GM18498 (cell line): Measurements from ENCODE around the gene TMEM258.
A peak's percentile ranks its signal among the peaks of the same experiment; 100 is the strongest.

Source experiments
- ATAC-seq: cut with Tn5 transposase; IDR thresholded peaks from one replicate; pipeline ENCODE4 v1.9.1; 2021; ENCODE audit warnings: mild to moderate bottlenecking, moderate library complexity; ENCODE audit not compliant: unreplicated experiment

TMEM258 gene

GRCh38 chr11:61826930-61827570, 34.7 kb upstream of the TMEM258 start:
- peak; percentile 7 for ATAC-seq

- no peak for ATAC-seq
Measured at GRCh38 chr11:61820174-61820573, 27.8 kb upstream of the TMEM258 start.

- no peak for ATAC-seq
Measured at GRCh38 chr11:61817471-61818202, 25.2 kb upstream of the TMEM258 start.

- ATAC-seq, result peak; percentile 57
Measured at GRCh38 chr11:61816736-61817455, 24.5 kb upstream of the TMEM258 start, which contains the start of gene FADS1. Gene FADS1, minus strand, starts transcription at chr11:61817003. Its CDS starts 74 bp downstream, at chr11:61816929.

- peak; percentile 39 for ATAC-seq
Measured at GRCh38 chr11:61815790-61816735, 23.7 kb upstream of the TMEM258 start.

- ATAC-seq, result peak; percentile 42
Measured at GRCh38 chr11:61814958-61815789, 22.8 kb upstream of the TMEM258 start.

- no peak for ATAC-seq
Measured at GRCh38 chr11:61814247-61814957, 22.0 kb upstream of the TMEM258 start.

GRCh38 chr11:61812736-61813411, 20.5 kb upstream of the TMEM258 start:
- no peak for ATAC-seq

GRCh38 chr11:61811831-61812230, 19.4 kb upstream of the TMEM258 start:
- ATAC-seq, result no peak

GRCh38 chr11:61810671-61811175, 18.3 kb upstream of the TMEM258 start:
- ATAC-seq, result no peak

GRCh38 chr11:61806785-61807184, 14.4 kb upstream of the TMEM258 start:
- ATAC-seq, result no peak

- no peak for ATAC-seq
Measured at GRCh38 chr11:61805146-61805545, 12.7 kb upstream of the TMEM258 start.

GRCh38 chr11:61803889-61804647, 11.7 kb upstream of the TMEM258 start:
- ATAC-seq, result no peak

GRCh38 chr11:61802605-61803004, 10.2 kb upstream of the TMEM258 start:
- no peak for ATAC-seq

GRCh38 chr11:61800331-61801281, 8.2 kb upstream of the TMEM258 start:
- ATAC-seq, result no peak

- ATAC-seq, result no peak
Measured at GRCh38 chr11:61799665-61800284, 7.4 kb upstream of the TMEM258 start.
